MM.1S (cell line): Measurements from ENCODE around the gene RANBP9.

Source experiments
- DNase-seq: peaks from one replicate; pipeline ENCODE4 v3.0.0-alpha.2; 2015
- H2AFZ ChIP-seq: fragments of 300-600 bp; sonication (generic); 2 replicates; pipeline ENCODE4 v1.6.0; 2016; ENCODE audit warnings: antibody characterized with exemption, low read length
- H3F3A ChIP-seq: fragments of 300-600 bp; sonication (generic); 2 replicates; pipeline ENCODE4 v1.6.1; 2016; ENCODE audit warnings: mild to moderate bottlenecking, antibody characterized with exemption, low read length, moderate library complexity, mixed read lengths; ENCODE audit not compliant: insufficient read depth
- H3K27ac ChIP-seq: fragments of 300-600 bp; sonication (generic); 2 replicates; pipeline ENCODE4 v1.5.1; 2016; ENCODE audit warnings: mild to moderate bottlenecking, low read length
- H3K27me3 ChIP-seq: fragments of 300-600 bp; sonication (generic); replicated peaks from 2 replicates; pipeline ENCODE4 v1.6.0; 2016; ENCODE audit warnings: low read length; ENCODE audit not compliant: insufficient read depth
- H3K36me3 ChIP-seq: fragments of 300-600 bp; sonication (generic); replicated peaks from 2 replicates; pipeline ENCODE4 v1.6.1; 2016; ENCODE audit warnings: mild to moderate bottlenecking, low read length, mixed read lengths; ENCODE audit not compliant: insufficient read depth
- H3K4me1 ChIP-seq: fragments of 300-600 bp; sonication (generic); 2 replicates; pipeline ENCODE4 v1.6.1; 2016; ENCODE audit warnings: low read length, mixed read lengths
- H3K4me2 ChIP-seq: fragments of 300-600 bp; sonication (generic); 2 replicates; pipeline ENCODE4 v1.6.0; 2016; ENCODE audit warnings: low read depth, low read length
- H3K4me3 ChIP-seq: fragments of 300-600 bp; sonication (generic); 2 replicates; pipeline ENCODE4 v1.5.1; 2016; ENCODE audit warnings: low read length, mixed read lengths
- H3K79me2 ChIP-seq: fragments of 300-600 bp; sonication (generic); 2 replicates; pipeline ENCODE4 v1.6.1; 2016; ENCODE audit warnings: mixed run types, low read length, mixed read lengths
- H3K9ac ChIP-seq: fragments of 300-600 bp; sonication (generic); 2 replicates; pipeline ENCODE4 v1.6.1; 2016; ENCODE audit warnings: low read length, mixed read lengths
- H3K9me2 ChIP-seq: fragments of 300-600 bp; sonication (generic); replicated peaks from 2 replicates; pipeline ENCODE4 v1.6.1; 2016; ENCODE audit warnings: mild to moderate bottlenecking, low read length, mixed read lengths; ENCODE audit not compliant: insufficient read depth
- H3K9me3 ChIP-seq: fragments of 300-600 bp; sonication (generic); replicated peaks from 2 replicates; pipeline ENCODE4 v1.6.1; 2016; ENCODE audit warnings: mild to moderate bottlenecking, low read length, mixed read lengths; ENCODE audit not compliant: insufficient read depth
- H4K20me1 ChIP-seq: fragments of 300-600 bp; sonication (generic); 2 replicates; pipeline ENCODE4 v1.6.1; 2016; ENCODE audit warnings: mild to moderate bottlenecking, low read length, moderate library complexity, mixed read lengths; ENCODE audit not compliant: insufficient read depth
- CTCF ChIP-seq: fragments of 300-600 bp; sonication (generic); IDR thresholded peaks from 2 replicates; pipeline ENCODE4 v1.5.1; 2016; ENCODE audit warnings: antibody characterized with exemption, low read length, mixed read lengths
- EZH2 ChIP-seq: fragments of 300-600 bp; sonication (generic); optimal IDR thresholded peaks from 2 replicates; pipeline ENCODE3; 2017; ENCODE audit warnings: low read depth, mild to moderate bottlenecking, antibody characterized with exemption, low read length, mixed read lengths
- EZH2phosphoT487 ChIP-seq: fragments of 300-600 bp; sonication (generic); IDR thresholded peaks from 2 replicates; pipeline ENCODE4 v1.6.1; 2018; ENCODE audit warnings: antibody characterized with exemption, low read length

RANBP9 gene

GRCh38 chr6:13694562-13694961, 17.1 kb downstream of the RANBP9 start:
- Histone ChIP-seq H3K79me2 (peaks cover 92% of the 10 kb centered on the region), H2AFZ (no peak overlapping the region), H3K9ac (no peak overlapping the region), H3K4me1 (peaks cover 25% of the 10 kb centered on the region), H3K9me2 (no peaks in the 10 kb centered on the region), H3K27ac (peak overlapping the region; percentile 25; the same call in 1 of the 2 replicates), H3K9me3 (no peaks in the 10 kb centered on the region), H4K20me1 (no peaks in the 10 kb centered on the region), H3F3A (peaks cover 5% of the 10 kb centered on the region; the same call in 1 of the 2 replicates), H3K4me2 (peak overlapping the region; percentile 57; the same call in 1 of the 2 replicates), H3K4me3 (no peak overlapping the region), H3K27me3 (no peaks in the 10 kb centered on the region), H3K36me3 (no peaks in the 10 kb centered on the region)
- no peak for DNase-seq
- no peak for TF ChIP-seq CTCF
- no peak for TF ChIP-seq EZH2
- TF ChIP-seq EZH2phosphoT487: no peak

- Histone ChIP-seq H3K27me3 (no peaks in the 10 kb centered on the region), H3K9me2 (no peaks in the 10 kb centered on the region), H3K4me2 (no peak overlapping the region), H3K9ac (no peak overlapping the region), H3F3A (0 out of 2 replicates have a peak, but pooled peaks cover 3% of the 10 kb centered on the region), H3K4me3 (no peak overlapping the region), H3K27ac (no peak overlapping the region), H3K36me3 (no peaks in the 10 kb centered on the region), H3K9me3 (no peaks in the 10 kb centered on the region), H3K79me2 (peaks cover 91% of the 10 kb centered on the region), H3K4me1 (peaks cover 24% of the 10 kb centered on the region), H2AFZ (no peak overlapping the region), H4K20me1 (no peaks in the 10 kb centered on the region)
- no peak for DNase-seq
- TF ChIP-seq CTCF (no peak), EZH2 (no peak), EZH2phosphoT487 (no peak)
Observed at GRCh38 chr6:13689511-13690256, 22.0 kb downstream of the RANBP9 start.

- Histone ChIP-seq H3K4me2 (no peak overlapping the region), H3K9me3 (no peaks in the 10 kb centered on the region), H3K9me2 (no peaks in the 10 kb centered on the region), H3F3A (0 out of 2 replicates have a peak, but pooled peaks cover 3% of the 10 kb centered on the region), H3K79me2 (peaks cover 91% of the 10 kb centered on the region), H3K4me3 (no peak overlapping the region), H3K27ac (no peak overlapping the region), H3K36me3 (no peaks in the 10 kb centered on the region), H3K27me3 (no peaks in the 10 kb centered on the region), H4K20me1 (no peaks in the 10 kb centered on the region), H2AFZ (no peak overlapping the region), H3K9ac (no peak overlapping the region), H3K4me1 (peaks cover 19% of the 10 kb centered on the region)
- DNase-seq: no peak
- no peak for TF ChIP-seq EZH2
Observed at GRCh38 chr6:13688692-13689196, 22.9 kb downstream of the RANBP9 start.

GRCh38 chr6:13687917-13688351, 23.7 kb downstream of the RANBP9 start:
- no peaks in the 10 kb centered on the region for H3K27me3 ChIP-seq
- no peak for DNase-seq
- H2AFZ ChIP-seq: no peak overlapping the region
- no peak overlapping the region for H3K9ac ChIP-seq
- H3K9me3 ChIP-seq: no peaks in the 10 kb centered on the region
- no peaks in the 10 kb centered on the region for H3K36me3 ChIP-seq
- no peak overlapping the region for H3K4me2 ChIP-seq
- H3K79me2 ChIP-seq: peaks cover 91% of the 10 kb centered on the region
- 0 out of 2 replicates have a peak, but pooled peaks cover 3% of the 10 kb centered on the region for H3F3A ChIP-seq
- no peak overlapping the region for H3K27ac ChIP-seq
- peaks cover 19% of the 10 kb centered on the region for H3K4me1 ChIP-seq
- H3K4me3 ChIP-seq: no peak overlapping the region
- TF ChIP-seq CTCF (no peak), EZH2phosphoT487 (no peak), EZH2 (no peak)
- no peaks in the 10 kb centered on the region for H4K20me1 ChIP-seq
- H3K9me2 ChIP-seq: no peaks in the 10 kb centered on the region
